Astrocyte (in vitro differentiated cells and primary cell): ENCODE data around the gene EP400.

Experiments used
- EZH2 ChIP-seq: IDR thresholded peaks from 2 replicates; pipeline ENCODE4 v1.6.1; 2012; ENCODE audit warnings: mild to moderate bottlenecking, low read length, inconsistent platforms; ENCODE audit not compliant: insufficient read depth
- TF ChIP-seq, protein P1 (sequence below): IDR thresholded peaks from 2 replicates; pipeline ENCODE4 v1.5.1; 2011; ENCODE audit warnings: low read depth, mild to moderate bottlenecking, inconsistent platforms, low read length, moderate library complexity; ENCODE audit not compliant: insufficient read depth

DNA sequence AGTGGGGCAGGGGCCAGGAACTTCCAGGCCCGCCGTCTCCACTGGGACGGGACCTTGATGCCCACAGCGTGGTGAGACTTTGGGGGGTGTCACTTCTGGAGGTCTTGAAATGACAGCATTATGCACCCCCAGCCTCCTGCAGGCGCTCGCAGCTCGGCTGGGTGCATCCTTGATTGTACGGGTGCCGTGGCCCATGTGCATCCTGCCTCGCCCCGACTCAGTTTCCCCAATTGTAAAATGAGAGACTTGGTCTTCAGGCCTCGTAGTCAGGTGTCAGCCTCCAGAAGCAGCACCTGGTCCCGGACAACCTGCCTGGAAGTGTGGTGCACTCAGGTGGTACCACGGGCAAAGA is 29.6 kb upstream of the EP400 start:
- TF ChIP-seq, protein P1, sequence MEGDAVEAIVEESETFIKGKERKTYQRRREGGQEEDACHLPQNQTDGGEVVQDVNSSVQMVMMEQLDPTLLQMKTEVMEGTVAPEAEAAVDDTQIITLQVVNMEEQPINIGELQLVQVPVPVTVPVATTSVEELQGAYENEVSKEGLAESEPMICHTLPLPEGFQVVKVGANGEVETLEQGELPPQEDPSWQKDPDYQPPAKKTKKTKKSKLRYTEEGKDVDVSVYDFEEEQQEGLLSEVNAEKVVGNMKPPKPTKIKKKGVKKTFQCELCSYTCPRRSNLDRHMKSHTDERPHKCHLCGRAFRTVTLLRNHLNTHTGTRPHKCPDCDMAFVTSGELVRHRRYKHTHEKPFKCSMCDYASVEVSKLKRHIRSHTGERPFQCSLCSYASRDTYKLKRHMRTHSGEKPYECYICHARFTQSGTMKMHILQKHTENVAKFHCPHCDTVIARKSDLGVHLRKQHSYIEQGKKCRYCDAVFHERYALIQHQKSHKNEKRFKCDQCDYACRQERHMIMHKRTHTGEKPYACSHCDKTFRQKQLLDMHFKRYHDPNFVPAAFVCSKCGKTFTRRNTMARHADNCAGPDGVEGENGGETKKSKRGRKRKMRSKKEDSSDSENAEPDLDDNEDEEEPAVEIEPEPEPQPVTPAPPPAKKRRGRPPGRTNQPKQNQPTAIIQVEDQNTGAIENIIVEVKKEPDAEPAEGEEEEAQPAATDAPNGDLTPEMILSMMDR: no peak
- TF ChIP-seq EZH2: no peak
